Right kidney (tissue), 1 donor: ENCODE measurements around the gene ZEB2.
"Not testable (repeated sequence)": the region's sequence is repeated elsewhere in the genome, so short reads cannot be mapped to it uniquely, and the experiment has no call there.

Source experiments
- DNase-seq: peaks from one replicate; pipeline ENCODE4 v3.0.0-alpha.2; 2016

The ZEB2 gene

GRCh38 chr2:144383571-144384100 lies 136.3 kb downstream of the ZEB2 start:
- no peak for DNase-seq

- DNase-seq, result no peak
Observed at GRCh38 chr2:144382849-144383248, 137.1 kb downstream of the ZEB2 start.

DNA sequence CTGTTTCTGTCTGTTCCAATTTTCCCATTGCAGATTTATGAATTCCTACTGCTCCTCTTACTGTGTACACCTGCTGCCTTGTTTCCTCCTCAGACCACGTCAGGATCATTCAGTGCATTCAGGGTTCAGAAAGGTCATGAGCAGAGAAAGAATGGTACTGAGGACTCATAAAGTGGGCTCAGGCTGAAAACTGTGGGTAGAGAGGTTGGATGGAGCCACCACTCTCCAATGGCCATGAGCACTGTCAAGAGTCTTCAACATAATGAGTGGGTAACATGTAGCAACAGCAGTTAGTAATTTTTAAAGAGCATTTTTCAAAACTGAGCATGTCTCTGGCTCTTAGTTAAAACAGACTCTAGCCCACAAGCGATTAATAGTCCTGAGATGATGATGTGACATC lies 138.2 kb downstream of the ZEB2 start:
- no peak for DNase-seq

GRCh38 chr2:144379851-144380311 lies 140.0 kb downstream of the ZEB2 start:
- DNase-seq, result peak; percentile 48

DNA sequence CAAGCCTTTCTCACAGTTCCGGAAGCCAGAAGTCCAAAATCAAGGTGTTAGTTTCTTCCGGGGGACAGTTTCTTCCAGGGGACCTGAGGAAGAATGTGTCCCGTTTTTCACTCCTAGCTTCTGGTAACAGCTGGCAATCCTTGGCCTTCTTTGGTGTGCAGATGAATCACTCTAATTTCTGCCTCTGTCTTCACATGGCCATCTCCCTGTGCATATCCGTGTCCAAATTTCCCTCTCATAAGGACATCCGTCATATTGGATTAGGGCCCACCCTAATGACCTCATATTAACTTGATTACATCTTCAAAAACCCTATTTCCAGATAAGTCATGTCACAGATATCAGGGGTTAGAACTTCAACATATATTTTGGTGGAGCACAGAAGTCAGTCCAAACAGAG lies 141.4 kb downstream of the ZEB2 start:
- DNase-seq, result no peak

- no peak for DNase-seq
Observed at GRCh38 chr2:144377914-144378313, 142.0 kb downstream of the ZEB2 start.

- DNase-seq, result no peak
Observed at GRCh38 chr2:144376926-144377325, 143.0 kb downstream of the ZEB2 start.

DNA sequence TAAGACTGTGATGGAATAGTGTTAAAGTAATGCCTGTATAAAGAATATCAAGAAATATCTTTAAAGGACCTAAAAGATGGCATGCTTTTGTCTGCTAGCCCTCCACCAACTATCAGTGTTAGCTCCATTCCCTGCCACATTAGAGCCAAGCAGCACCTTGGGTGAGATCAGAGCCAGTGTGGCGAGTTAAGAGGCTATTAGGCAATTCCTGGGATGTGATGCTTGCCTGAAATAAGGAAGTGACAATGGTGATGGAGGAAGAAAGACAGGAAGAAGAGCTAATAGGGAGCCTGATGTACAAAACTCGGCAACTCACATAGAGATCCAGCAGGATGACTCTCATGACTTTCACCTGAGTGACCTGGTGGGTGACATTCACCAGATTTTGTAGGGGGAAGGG lies 143.5 kb downstream of the ZEB2 start:
- no peak for DNase-seq

GRCh38 chr2:144374163-144374661 lies 145.7 kb downstream of the ZEB2 start:
- DNase-seq, result no peak

DNA sequence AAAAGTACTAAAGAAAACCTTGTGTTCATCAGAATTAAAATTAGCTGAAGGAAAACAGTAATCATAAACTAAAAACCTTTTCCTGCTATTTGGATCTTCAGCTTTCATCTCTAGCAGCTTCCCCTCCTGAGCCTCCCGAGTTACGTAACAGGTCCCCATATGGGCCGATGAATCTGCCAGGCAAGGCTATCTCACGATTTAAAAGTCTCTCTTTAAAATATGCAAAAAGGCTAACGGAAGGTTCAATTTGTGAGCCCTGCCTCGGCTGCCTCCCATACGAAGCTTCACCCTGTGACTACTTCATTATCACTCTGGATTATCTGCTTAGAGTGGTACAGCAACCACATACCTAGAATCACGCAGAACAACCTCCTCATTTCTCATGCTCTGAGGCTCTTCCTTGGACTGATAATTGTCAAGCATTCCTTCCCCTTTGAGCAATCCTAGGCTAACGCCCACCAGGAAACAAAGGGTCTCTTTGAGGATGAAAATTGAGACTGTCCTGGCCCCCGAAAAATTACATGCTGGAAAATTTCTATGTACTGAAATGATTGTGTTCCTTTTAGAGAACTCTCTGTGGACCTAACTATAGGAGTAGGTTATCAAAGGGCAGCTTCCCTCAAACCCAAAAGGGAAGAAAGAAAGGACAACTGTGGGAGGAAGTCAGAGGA lies 147.4 kb downstream of the ZEB2 start:
- DNase-seq, result no peak

DNA sequence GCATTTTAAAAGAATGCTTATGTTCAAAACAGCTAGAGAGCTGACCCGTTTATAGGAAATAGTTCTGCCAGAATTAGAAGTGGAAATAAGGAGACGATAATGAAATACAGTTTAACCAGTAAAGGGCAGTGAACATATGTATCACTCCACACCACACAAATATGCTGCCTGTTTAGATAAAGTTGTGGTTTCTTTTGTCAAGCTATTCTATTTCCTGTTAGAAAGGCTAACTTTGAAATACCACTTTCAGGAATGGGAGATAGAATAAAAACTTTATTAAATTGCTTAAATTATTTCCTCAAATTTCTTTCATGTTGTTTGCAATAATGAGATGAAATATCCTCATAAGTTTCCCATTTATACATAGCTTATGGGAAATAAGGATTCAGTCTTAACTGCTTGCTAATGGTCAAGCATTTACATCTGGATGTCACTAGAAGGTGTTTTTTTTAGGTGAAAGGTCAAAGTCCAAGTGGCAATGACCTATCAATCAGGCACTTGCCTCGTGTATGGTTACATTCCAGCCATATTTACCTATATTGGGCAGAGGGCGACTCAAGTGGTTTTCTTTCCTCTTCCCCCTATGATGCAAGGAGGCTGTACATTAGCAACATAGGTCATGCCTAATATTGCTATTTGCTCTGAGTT lies 148.9 kb downstream of the ZEB2 start:
- no peak for DNase-seq

DNA sequence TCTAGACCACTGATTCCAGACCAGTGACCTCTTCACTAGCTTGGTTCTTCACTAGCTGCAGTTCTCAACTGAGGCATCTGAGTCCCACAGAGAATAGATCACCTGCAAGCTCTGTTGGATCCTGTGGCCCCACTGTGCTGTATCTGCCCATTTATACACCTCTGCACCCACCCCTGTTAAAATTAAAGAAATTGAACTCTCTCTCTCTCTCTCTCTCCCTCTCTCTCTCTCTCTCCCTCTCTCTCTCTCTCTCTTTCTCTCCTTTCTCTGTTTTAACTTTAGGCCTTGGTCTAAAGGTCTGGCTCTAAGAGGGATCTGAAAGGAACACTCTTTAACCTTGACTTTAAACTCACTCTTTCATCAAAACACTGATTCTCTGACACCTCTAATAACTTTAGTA lies 150.5 kb downstream of the ZEB2 start:
- DNase-seq, result no peak

DNA sequence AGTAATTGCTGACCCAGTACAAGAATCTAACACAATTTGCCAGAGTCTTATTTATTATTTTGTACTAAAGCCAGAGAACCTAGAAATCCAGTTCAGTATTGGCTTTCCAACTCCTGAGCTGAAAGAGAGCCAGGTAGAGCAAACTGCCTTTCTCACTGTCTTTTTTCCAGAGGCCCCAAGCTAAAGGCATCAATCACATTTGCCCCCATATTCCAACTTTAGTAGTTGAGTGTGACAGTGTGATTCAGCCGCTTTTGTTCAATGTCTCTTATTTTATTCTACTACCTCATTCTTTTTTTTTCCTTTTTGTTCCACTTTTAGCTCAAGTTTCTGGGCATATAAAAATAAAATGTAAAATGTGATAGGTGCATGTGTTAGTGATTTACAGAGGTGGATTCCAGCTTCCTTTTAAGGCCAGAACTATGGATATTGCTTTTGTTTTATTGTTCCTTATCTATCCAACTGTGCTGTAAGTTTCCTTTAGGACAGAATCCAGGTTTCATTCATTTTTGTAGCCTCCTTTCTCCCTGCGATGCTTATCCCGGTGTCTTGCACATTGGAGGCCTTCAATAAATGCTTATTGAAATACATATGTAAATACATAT lies 153.0 kb downstream of the ZEB2 start:
- no peak for DNase-seq

DNA sequence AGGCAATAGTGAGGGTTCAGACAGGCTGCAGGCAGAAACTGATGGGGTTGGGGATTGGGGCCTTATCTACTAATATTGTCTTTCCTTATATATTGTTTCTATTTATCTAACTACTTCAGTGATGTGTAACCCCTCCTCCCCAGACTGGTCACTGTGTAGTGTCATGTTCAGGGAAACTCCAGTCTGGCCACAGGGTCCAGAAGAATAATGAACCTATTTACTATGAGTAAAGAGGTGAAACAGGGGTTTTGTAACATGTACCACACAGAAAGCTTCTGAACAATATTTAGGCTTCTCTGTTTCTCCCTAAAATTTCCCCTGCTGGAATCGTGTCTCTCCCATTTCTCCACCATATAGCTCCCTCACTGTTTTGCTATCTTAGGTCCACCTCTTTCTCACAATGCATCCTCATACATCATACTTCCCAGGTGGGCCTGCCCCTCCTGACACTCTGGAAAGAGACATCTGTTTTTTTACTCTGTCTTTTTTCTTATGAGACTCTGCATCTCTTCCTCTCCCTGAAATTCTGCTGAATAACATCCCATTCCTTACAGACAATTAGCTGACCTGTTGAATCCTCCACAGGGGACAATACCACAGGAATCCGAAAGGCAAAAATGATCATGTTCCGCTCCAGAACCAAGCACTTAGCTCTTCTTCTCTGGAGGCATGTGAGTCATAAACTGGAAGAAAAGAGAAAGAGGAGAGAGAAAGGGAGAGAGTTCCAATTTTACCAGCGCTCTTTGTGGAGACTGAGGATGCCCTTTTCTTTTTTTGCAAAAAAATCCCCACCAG lies 154.8 kb downstream of the ZEB2 start:
- DNase-seq, result no peak

GRCh38 chr2:144364247-144364646 lies 155.7 kb downstream of the ZEB2 start:
- not testable (repeated sequence) for DNase-seq

DNA sequence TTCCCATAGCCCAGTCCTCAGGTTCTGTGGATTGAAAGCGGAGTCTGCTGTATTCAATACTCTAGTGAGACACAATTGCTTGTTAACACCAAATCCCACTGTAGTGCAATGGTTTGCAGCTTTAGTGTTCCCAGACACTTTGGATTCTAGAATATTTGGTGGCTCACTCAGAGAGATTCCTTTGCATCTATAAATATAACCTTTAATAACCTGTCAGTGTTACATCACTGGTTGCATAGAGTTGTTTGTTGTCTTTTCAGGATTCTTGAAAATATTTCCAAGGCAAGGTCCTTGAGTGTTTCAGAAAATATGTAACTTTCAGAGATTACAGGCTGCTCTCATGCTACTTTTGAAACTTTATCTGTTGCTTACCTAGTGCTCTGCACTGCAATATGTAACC lies 157.5 kb downstream of the ZEB2 start:
- DNase-seq, result no peak

DNA sequence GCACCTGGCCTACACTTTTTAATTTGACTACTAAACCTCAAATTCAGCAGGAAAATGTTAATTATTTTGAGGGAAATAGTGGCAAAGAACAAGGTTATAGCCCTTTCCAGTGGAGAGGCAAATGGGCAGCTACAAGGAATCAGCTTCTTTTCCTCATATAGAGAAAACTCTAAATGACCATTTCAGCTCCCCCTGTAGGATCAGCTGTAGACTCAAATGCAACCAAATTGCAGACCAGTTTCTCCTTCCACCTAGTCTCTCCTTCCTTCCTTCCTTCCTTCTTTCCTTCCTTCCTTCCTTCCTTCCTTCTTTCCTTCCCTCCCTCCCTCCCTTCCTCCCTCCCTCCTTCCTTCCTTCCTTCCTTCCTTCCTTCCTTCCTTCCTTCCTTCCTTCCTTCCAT lies 158.2 kb downstream of the ZEB2 start:
- no peak for DNase-seq

DNA sequence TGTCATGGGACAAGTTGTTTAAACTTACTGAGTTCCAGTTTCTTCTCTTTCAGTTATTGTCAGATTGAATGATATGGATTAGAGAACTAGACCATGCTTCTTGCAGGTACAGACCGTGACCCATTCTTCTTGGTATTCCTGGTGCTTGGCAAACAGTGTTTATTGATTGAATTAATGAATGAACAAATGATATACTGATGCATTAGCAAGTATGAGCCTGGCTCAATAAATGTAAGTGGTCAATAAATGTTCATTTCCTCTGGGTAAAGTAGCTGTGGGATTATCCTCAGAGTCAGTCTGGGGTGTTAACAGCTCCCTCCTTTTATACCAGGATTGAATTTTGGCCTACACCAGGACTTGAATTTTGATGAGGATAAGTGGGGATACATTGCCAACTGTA lies 160.2 kb downstream of the ZEB2 start:
- DNase-seq, result no peak

DNA sequence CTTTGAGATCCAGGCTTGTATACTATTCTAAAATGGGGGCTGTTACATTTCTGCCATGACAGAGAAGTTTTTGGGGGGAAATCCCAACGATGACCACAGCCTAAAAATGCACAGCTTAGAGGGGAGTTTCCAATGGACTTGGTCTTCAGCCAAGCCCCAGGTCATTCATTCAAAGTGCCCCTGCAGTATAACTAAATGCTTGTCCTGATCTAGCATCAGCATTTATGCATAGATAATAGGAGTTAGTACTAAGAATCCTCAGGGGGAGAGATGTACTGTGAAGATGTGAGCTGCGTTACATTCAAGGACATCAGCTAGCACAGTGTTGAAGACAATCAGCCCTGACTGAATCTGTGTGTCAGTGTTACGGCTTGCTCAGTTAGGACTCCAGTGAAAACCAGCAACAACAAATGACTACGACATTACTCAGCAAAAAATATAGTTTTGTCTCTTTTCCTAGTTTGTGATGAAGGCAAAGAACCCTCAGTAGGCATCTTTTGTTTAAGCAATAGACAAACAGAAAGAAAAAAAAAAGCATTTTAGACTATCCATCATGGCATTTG lies 160.9 kb downstream of the ZEB2 start:
- no peak for DNase-seq

GRCh38 chr2:144358374-144358964 lies 161.4 kb downstream of the ZEB2 start:
- DNase-seq, result no peak

DNA sequence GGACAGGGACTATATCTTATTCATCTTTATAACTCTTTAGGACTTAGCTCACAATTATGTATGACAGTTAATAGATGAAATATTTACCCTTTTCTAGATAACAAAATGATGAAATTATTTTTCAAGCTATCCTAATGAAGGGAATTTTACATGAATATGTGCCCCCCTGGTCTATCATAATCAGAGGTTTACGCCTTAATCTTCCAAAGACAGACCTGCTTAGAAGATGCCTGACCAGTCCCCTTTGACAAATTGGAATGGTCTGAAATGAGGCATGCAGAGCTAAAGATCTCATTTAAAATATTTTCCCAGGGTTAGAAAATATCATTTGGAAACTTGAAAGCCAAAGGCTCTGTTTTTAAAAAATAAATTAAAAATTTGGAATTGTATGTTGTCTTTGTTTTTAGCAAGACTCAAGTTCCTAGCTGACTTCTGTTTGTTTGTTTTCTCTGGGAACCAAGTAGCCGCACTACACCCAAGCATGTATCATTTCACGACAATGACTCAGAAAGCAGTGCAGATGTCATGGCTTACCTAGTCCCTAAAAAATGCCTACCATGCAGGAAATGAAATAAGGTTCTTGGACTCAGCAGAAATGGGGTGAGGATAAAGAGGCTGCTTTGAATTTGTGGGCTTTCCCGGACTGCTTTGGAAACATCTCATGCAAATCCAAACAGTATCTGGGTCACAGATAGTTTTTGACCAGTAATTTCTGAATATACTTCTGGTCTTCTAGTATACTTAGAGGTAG lies 162.1 kb downstream of the ZEB2 start:
- no peak for DNase-seq
